ENCODE measurements around the gene SCN8A. TPM values are rescaled to one million over a fixed set of nuclear protein-coding genes. Genes with fewer than 3 reads are reported as not detected.
"Not testable (repeated sequence)": the region's sequence is repeated elsewhere in the genome, so short reads cannot be mapped to it uniquely, and the experiment has no call there.

SCN8A gene
- total RNA-seq, 1 experiment from 2014 or later = 6.4 TPM

DNA sequence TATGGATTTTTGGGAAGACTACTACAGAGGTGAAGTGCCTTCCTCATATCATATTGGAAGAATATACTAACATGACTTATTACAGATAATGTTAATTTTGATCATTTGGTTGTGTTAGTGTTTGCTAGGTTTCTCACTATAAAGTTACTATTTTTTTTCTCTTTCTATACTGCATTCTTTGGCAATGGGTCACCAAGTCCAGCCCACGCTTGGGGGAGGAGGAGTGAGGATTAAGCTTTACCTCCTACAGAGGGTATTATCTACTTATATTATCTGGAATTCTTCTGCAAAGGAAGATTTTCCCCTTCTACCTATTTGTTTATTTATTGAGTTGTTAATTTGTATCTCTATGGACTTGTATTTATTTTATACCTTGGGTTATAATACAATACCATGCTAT is 31.5 kb downstream of the SCN8A start:
- DNase-seq (ENCODE audit: low read depth) = peak; percentile 67

GRCh38 chr12:51625370-51625769 is 34.3 kb downstream of the SCN8A start:
- no peak for DNase-seq (ENCODE audit: low read depth)

GRCh38 chr12:51626115-51626514 is 35.1 kb downstream of the SCN8A start:
- DNase-seq (ENCODE audit: low read depth) = no peak

- DNase-seq (ENCODE audit: low read depth) = no peak
Observed at GRCh38 chr12:51626629-51627028, 35.6 kb downstream of the SCN8A start.

GRCh38 chr12:51630256-51630880 is 39.3 kb downstream of the SCN8A start:
- no peak for DNase-seq (ENCODE audit: low read depth)

- no peak for DNase-seq (ENCODE audit: low read depth)
Observed at GRCh38 chr12:51630986-51631385, 40.0 kb downstream of the SCN8A start.

GRCh38 chr12:51631591-51631990 is 40.6 kb downstream of the SCN8A start:
- DNase-seq (ENCODE audit: low read depth) = peak; percentile 69

GRCh38 chr12:51632623-51633022 is 41.6 kb downstream of the SCN8A start:
- DNase-seq (ENCODE audit: low read depth) = no peak

- peak; percentile 39 for DNase-seq (ENCODE audit: low read depth)
Observed at GRCh38 chr12:51635346-51635745, 44.3 kb downstream of the SCN8A start.

- DNase-seq (ENCODE audit: low read depth) = peak; percentile 19
Observed at GRCh38 chr12:51636581-51636980, 45.5 kb downstream of the SCN8A start.

GRCh38 chr12:51636986-51637385 is 46.0 kb downstream of the SCN8A start:
- no peak for DNase-seq (ENCODE audit: low read depth)

GRCh38 chr12:51639361-51639760 is 48.3 kb downstream of the SCN8A start:
- peak; percentile 16 for DNase-seq (ENCODE audit: low read depth)

DNA sequence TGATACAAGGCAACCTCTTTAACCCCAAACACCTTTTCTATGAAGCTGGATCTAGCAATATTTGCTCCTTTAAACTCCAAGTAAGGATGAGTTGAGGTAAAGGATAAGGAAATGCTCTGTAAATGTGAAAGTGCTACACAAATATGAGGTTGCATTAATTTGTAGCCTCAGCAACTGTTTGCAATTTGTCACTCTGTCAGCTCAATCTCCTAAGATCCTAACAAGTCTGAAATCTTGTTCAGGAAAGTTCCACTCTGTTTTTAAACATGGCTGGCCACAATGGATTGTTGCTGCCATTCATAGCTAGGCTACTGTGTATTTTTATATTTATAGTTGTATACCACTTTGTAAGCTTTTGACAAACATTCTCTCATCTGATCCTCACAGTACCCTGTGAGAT is 51.3 kb downstream of the SCN8A start:
- no peak for DNase-seq (ENCODE audit: low read depth)

DNA sequence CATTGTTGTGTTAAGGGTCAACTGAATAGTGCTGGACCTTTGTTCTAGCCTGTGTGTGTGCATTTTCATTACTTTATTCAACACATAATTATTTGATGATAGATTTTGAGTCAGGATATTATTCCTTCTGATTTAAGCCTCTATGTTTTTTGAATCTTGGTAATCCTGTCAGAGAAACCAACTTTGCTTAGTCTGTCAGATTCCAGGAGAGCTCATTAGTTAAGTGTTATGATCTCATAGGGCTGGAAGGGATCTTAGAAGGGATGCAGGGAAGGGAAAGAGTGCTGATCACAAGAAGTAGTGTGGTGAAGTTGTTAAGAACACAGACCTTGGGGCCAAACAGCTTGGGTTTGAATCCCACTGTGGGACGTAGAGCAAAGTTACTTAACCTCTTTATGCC is 52.9 kb downstream of the SCN8A start:
- DNase-seq (ENCODE audit: low read depth) = no peak

DNA sequence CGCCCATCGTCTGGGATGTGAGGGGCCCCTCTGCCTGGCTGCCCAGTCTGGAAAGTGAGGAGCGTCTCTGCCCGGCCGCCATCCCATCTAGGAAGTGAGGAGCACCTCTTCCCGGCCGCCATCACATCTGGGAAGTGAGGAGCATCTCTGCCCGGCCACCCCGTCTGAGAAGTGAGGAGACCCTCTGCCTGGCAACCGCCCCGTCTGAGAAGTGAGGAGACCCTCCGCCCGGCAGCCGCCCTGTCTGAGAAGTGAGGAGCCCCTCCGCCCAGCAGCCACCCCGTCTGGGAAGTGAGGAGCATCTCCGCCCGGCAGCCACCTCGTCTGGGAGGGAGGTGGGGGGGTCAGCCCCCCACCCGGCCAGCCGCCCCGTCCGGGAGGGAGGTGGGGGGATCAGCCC is 53.7 kb downstream of the SCN8A start:
- not testable (repeated sequence) for DNase-seq (ENCODE audit: low read depth)

GRCh38 chr12:51645961-51646360 is 54.9 kb downstream of the SCN8A start:
- DNase-seq (ENCODE audit: low read depth) = no peak

DNA sequence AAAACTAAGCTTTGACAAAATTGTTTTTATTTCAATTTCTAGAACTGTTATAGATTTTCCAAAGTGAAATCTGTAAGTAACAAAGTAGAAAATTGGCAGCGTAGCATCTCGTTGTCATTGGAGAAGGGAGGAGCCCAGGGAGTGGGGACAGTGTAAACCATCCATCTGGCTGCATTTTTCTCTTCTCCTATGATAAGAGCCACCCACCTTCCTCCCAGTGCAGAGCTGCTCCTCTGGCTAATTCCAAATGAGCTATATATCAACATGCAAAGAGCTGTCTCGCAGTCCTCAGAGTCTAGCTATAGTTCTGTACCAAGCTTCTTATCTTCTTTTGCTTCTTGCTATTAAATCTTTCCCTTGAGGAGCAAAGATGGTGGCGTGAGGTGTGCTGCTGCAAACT is 56.6 kb downstream of the SCN8A start:
- no peak for DNase-seq (ENCODE audit: low read depth)

- DNase-seq (ENCODE audit: low read depth) = no peak
Observed at GRCh38 chr12:51653431-51653830, 62.4 kb downstream of the SCN8A start.

GRCh38 chr12:51661199-51661598 is 70.2 kb downstream of the SCN8A start:
- no peak for DNase-seq (ENCODE audit: low read depth)

GRCh38 chr12:51661836-51662235 is 70.8 kb downstream of the SCN8A start:
- no peak for DNase-seq (ENCODE audit: low read depth)

DNA sequence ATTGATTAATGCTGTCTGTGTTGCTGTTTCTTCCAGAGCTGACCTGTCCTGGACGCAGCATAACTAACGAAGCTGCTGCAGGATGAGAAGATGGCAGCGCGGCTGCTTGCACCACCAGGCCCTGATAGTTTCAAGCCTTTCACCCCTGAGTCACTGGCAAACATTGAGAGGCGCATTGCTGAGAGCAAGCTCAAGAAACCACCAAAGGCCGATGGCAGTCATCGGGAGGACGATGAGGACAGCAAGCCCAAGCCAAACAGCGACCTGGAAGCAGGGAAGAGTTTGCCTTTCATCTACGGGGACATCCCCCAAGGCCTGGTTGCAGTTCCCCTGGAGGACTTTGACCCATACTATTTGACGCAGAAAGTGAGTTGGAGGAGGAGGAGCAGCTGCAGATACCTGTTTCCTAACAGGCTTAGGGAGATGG is 71.7 kb downstream of the SCN8A start:
- no peak for DNase-seq (ENCODE audit: low read depth)

- no peak for DNase-seq (ENCODE audit: low read depth)
Observed at GRCh38 chr12:51663390-51663789, 72.4 kb downstream of the SCN8A start.

GRCh38 chr12:51666696-51667095 is 75.7 kb downstream of the SCN8A start:
- DNase-seq (ENCODE audit: low read depth) = no peak

DNA sequence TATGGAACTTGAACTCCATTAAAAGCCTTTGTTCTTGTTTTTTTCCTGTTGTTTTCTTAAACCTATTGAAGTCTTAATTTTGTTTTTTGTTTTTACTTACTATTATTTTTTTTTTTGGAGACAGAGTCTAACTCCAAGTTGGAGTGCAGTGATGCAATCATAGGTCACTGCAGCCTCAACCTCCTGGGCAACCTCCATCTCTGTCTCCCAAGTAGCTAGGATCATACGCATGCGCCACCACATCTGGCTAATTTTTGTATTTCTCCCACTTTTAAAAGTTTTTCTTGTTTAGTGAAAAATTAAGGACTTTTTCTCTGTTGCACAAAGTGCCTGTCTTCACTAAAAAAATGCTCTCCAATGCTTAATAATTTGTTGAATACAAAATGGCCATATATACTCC is 76.2 kb downstream of the SCN8A start:
- no peak for DNase-seq (ENCODE audit: low read depth)

Data from M059J (cell line).